Measurements from ENCODE around the gene CSTF1.

The CSTF1 gene

DNA sequence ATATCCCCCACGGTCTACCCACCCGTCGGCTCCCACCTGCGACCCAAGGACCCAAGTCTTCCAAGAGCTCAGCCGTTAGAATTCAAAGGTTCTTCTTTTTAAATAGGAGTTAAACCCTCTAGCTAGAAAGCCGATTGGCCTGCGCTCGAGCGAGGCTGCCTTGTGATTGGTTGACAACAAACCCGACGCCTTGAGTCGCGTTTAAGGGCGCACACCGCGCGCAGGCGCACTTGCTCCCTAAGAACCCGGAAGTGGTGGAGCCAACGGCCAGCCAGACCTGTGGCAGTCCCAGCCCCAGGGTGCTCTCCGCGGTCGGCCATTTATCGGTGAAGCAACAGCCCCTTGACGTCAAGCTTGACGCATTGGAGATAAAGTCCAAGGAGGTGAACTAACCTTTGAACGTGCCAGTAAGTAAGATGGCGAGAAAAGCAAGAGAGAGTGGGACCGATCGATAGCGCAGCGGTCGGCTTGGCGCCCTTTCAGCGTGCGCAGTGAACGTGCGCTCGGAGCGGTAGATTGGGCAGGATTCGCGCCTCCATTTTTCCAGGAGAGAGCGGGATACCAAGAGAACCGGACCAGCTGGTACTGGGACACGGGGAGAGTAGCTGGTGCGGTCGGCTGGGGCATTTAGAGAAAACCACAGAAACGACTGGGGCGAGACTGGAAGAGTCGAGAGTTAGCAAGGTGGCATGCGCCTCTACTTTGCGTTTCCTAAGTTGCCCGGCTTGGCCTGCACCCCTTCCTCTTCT lies at the start of gene CSTF1, which contains the start of gene AURKA:
CSTF1 (plus strand) TSS at position 514 of the 749 bp plus-strand sequence. CDS start 2,908 bp downstream, outside the sequence.
AURKA (minus strand) TSS at position 84 of the 749 bp plus-strand sequence. CDS start 4,018 bp downstream, outside the sequence.
- DNase-seq (ENCODE audit: low read depth in 2 of 3, low spot score in 2 of 3) = peak; percentile 98 to 99 (median 98)

DNA sequence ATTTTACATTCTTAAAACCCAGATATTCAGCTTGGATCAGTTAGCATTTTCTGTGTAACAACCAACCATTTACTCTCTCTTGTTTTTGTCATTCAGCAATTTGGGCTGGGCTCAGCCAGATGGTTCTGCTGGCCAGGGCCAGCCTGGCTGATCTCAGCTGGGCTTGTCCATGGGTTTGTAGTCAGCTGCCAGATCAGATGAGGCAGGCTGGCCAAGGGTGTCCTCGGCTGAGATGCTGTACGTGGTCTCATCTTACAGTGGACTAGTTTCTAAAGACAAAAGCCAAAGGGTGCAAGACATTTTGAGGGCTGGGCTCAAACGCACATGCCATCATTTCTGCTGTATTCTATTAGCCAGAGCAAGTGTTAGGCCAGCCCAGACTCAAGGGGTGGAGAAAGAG lies 49.7 kb upstream of the CSTF1 start:
- DNase-seq (ENCODE audit: low read depth in 2 of 3, low spot score in 2 of 3) = no peak

DNA sequence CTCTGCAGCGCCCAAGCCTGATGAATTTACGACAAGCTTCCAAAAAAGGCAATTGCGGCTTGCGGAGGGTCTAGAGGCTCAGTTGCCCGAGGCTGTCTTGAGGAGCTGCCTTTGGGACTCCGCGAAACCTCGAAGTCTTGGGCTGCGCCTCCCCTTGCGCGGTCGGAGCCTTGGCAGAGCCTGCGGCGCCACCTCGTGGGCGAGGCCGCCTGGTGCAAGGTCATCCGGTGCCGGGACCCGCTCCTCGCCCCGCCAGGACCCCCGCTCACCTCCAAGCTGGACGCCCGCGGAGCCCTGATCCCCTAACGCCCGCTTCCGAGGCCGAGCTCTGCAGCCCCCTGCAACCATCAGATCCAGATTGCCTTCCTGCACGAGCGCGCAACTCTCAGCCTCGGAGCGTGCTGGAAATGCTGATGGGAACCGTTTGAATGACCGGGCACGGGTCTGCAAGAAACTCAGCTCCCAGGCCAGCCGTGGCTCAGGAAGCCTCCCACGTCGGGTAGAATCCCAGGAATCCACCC lies 48.5 kb upstream of the CSTF1 start:
- peak in 1 of 3 experiments; percentile 27 for DNase-seq (ENCODE audit: low read depth in 2 of 3, low spot score in 2 of 3)

DNA sequence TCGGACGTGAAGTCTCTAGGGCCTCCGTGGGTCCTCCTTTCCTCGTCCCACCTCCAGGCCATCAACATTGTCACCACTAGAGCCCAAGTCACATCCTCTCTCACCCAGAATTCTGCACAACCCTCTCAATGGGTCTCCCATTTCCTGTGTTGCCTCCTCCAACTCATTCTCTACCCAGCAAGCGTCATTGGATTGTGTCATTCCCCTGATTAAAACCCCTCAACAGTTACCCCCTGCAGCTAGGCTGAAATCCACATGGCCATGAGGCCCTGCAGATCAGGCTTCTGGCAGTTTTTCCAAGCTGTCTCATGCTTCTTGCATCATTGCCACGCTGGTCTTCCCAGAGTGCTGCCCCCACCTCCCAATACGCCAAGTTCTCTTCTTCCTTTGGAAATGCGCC lies 46.5 kb upstream of the CSTF1 start:
- no peak for DNase-seq (ENCODE audit: low read depth in 2 of 3, low spot score in 2 of 3)

DNA sequence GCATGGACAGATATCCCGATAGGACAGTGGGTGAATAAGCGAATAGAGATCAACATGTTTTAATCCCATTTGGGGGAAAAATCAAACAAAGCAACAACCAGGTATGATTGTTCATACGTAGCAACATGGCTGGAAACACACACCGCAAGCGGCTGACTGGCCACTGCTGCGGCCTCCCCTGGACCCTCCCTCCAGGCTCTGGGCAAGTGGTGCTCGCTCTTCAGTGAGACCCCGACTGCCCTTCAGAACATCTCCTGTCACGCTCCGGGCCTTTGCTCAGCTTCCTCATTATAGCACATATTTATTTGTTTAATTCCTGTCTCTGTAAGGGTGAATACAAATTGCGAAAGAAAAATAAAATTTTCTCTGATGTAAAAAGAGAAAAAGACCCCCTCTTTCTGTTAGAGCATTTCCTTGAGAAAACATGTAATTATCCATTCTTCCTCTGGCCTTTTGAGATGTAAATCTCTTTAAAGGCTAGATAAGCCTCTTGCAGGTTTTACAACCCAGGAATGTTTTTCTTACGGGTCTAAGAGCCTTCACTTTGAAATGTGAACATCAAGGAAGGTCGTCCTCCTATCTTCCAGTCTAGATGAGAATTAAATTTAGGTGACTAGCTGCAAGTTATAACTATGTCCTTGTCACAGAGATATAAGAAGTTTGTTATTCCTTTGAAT lies 44.7 kb upstream of the CSTF1 start:
- no peak for DNase-seq (ENCODE audit: low read depth in 2 of 3, low spot score in 2 of 3)

DNA sequence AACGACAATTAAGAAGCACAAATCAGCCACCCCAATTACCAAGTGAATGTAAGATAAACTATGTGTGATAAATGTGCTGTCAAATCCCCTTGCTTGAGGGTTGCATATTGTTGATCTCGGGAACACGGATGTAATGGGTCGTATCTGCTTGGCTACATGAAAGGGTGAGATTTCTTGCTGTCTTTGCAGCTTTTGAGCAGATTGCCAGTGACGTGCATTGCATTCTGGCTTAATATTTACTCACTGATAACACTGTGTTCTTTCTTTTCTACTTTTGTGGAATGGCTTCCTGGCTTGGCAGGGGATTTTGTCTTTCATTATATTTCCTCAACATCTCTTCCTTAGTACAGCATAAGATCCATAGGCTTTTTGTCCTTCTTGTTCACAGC lies 44.1 kb upstream of the CSTF1 start:
- DNase-seq (ENCODE audit: low read depth in 2 of 3, low spot score in 2 of 3) = no peak

DNA sequence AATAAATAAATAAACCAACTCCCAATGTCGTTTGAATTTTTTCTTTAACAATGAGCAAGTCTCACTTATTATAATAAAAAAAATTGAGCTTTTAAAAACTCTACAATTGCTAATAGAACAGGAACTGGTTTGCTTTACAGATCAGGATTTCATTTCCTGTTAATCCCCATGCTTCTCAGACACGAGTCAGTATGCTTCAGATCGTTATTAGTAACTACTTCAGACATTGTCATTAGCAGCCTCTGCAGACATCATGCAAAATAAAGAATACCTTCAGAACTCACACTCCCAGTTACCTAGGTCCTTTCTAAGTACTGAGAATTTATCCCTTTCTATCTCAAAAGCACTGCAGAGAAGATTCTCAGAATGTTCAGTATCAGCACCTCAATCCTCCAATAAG lies 43.7 kb upstream of the CSTF1 start:
- no peak for DNase-seq (ENCODE audit: low read depth in 2 of 3, low spot score in 2 of 3)

DNA sequence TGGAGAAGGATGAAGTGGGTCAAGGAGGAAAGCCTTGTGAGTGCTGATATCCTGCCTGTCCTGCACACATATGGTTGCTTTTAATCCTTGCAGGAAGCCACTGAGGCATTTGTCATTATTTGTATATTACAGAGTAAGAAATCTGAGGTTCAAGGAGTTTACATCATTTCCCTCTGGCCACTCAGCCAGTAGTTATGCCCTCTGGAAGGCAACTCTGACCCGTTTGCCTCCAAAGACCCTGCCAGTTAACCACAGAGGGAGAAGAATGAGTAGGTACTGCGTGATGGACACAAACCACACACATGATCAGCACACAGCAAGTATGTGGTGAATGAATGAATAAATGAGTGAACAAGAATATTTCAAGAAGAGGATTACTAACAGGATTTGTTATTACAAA lies 41.6 kb upstream of the CSTF1 start:
- DNase-seq (ENCODE audit: low read depth in 2 of 3, low spot score in 2 of 3) = no peak

DNA sequence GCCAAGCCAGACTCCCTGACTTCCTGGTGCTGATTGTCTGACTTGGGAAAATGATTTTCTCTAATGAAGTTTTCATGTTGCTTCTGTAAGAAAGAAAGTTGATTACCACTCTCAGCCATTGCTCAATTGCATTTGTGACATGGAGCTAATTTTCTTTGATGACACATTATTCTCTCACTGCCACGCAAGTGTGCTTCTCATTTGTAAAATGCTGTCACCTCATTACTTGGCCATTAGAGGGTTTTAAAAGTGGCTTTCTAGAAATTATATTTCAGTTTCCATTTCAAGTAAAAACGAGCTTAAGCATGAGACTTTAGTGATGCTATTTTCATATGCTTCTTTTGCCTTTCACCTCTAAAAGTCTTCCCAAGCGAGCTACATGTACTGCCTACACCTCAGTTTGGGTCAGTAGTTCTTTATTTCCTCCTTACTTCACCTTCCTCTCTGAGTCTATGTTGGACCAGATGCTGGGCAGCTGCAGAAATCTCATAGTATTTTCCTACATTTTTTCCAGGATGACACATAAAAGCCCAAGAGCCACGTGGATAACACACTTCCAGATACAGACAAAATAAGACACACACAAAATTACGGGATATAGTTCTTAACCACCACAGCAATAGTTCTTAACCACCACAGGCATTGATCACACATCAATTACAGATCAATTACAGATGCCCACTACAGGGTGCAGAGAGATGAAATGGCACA lies 39.9 kb upstream of the CSTF1 start:
- no peak for DNase-seq (ENCODE audit: low read depth in 2 of 3, low spot score in 2 of 3)

DNA sequence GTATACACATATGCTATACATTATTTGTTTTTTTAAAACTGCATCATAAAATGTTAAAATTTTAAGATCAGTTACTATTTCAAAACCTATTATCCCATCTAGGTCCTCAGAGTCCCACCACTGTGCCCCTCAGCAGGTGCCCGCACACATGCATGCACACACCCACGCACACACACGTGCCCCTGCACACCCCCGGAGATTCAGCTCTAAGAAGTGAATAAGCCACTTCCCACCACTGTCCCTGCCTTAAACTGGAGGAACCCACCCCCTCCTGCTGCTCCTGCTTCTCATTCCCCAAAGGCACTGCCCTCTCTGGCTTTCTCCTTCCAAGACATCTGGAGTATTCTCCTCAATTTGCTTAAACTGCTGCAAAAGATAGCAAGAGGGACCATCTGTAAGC lies 39.1 kb upstream of the CSTF1 start:
- no peak for DNase-seq (ENCODE audit: low read depth in 2 of 3, low spot score in 2 of 3)

DNA sequence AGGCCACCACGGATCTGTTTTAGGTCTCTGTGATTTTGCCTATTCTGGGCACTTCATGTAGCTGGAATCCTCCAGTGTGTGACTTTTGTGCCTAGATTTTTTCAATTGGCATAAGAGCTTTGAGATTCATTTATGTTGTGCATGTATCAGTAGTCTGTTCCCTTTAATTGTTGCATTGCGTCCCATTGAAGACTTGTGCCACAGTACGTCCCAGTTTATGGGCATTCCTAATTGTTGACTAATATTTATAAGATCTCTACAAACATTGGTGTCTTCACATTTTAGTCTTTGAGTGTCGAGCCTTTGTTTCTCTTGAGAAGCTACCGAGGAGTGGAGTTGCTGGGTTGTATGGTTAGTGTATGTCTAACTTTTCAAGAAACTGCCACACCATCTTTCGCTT lies 34.4 kb upstream of the CSTF1 start:
- no peak for DNase-seq (ENCODE audit: low read depth in 2 of 3, low spot score in 2 of 3)

DNA sequence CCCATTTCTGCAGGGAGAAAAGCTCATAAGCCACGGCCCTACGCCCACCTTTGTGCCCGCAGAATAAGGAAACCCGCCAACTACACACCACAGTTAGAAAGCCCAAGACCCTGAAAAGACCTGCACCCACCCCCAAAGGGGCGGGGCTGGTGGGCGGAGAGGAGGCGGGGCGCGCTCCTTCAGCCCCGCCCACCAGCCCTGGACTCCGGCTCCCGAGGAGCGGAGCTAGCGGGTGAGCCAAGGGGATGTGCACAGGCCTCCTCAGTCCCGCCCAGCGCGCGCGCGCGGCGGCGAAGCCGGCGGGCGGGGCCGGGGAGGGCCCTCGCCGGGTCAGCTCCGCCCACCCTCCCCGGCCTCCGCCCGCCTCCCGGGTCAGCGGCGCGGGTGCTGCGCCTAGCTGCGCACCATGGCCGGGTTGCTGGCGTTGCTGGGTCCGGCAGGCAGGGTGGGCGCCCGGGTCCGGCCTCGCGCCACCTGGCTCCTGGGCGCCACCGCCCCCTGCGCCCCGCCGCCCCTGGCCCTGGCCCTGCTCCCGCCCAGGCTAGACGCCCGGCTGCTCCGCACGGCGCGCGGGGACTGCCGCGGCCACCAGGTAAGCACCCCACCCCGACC lies 33.7 kb upstream of the CSTF1 start, which contains the start of gene FAM210B:
FAM210B (plus strand) TSS at position 375 of the 612 bp plus-strand sequence; CDS start at position 407, 32 bp downstream.
- DNase-seq (ENCODE audit: low read depth in 2 of 3, low spot score in 2 of 3) = peak; percentile 36 to 64 (median 58)

DNA sequence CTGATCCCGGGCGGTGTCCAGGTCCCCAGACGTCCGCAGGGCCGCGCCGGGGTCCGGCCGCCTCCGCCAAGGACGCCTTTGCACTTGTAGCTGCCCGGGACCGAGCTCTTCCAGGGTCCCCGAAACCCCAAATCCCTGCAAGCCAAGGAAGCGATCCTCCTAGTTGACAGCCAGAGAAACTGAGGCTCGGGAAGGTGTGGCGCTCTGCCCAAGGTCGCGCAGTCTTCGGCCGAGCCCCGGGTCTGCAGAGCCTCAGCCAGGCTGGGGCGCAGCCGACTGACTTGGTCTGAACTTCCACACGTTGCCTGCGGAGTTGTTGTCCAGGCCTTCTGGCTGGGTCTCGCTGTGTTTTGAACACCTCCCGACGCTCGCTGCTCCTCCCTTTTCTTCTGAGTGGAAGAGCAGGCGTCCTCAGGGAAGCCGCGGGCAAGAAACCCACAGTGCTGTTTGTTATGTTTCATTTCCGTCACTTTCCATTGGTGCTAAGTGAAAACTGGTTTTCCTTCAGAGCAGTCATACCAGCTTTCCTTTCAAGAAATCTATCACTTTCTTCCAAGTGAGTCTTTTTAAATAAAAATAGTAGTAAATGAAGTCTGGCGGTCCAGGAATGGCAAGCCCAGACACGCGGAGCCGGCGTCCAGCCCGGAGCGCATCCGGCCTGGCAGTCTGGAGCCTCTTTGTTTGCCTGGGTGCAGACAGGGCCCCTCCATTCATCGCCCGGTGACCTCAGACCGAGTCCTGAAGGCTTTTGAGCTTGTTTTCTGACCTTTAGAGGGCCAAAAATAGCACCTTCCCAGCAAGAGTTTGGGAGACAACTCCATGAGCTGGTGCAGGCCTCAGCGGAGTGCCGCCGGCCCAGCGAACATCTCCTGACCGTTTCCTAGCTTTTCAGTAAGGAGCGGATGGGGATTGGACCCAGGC lies 33.0 kb upstream of the CSTF1 start:
- no peak for DNase-seq (ENCODE audit: low read depth in 2 of 3, low spot score in 2 of 3)

DNA sequence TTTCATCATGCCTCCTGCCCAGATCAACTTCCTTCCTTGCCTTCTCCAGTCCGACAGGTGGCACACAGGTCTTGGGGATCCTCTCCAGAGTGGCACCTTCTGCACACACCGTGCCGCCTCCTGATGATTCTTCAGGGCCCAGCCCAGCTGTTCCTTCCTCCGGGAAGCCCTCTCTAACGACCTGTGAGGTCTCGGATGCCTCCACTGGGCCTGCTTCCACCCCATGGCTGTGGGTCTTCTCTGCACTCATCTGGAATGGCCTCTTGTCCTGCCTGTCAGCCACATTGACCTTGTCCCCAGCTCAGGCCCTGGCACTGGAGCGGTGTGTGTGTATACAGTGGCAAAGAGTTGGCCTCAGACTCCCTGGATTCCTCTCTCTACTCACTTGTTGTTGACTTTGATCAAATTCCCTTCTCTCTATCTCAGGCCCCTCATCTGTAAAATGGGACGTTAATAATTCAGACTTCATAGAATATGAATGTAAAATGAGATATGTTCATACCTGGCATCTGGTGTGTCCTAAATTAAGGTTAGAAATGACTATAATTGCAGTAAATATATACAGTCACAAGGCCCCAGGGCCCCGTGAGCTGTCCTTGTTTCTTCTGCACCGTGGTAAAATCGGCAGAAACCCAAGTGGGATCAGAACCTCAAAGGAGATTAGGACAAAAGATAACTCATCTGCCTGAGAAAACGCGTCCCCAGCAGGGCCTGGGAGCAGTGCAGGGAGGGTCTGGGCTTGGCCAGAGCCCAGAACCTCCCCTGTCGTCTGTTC lies 32.1 kb upstream of the CSTF1 start:
- no peak for DNase-seq (ENCODE audit: low read depth in 2 of 3, low spot score in 2 of 3)

DNA sequence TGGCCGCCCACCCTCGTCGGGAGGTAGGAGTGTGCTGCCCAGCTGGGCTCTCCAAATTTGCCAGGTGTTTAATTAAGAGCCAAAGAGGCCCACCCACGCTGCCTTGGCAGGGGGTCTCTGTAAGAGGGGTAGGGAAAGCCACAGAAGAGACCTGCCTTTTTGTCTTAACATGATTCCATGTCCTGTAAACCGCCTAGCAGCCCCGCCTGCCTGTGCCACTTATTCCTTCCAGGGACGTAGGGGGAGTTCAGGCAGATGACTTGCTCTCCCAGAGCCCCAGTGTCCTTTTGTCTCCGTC lies 31.6 kb upstream of the CSTF1 start:
- DNase-seq (ENCODE audit: low read depth in 2 of 3, low spot score in 2 of 3) = no peak

DNA sequence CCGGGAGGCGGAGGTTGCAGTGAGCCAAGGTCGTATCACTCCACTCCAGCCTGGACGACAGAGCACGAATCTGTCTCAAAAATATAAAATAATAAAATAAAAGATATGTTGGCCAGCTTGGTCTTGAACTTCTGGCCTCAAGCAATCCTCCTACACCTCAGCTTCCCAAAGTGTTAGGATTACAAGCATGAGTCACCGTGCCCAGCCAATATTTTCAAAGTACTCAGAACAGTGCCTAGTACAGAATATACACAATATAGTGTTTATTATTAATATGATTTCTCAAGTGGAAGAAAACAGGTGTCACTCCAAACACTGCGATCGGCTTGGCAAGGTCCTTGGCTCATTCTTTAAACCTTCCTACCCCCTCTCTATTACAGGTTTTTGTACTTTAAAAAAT lies 30.5 kb upstream of the CSTF1 start:
- no peak for DNase-seq (ENCODE audit: low read depth in 2 of 3, low spot score in 2 of 3)

DNA sequence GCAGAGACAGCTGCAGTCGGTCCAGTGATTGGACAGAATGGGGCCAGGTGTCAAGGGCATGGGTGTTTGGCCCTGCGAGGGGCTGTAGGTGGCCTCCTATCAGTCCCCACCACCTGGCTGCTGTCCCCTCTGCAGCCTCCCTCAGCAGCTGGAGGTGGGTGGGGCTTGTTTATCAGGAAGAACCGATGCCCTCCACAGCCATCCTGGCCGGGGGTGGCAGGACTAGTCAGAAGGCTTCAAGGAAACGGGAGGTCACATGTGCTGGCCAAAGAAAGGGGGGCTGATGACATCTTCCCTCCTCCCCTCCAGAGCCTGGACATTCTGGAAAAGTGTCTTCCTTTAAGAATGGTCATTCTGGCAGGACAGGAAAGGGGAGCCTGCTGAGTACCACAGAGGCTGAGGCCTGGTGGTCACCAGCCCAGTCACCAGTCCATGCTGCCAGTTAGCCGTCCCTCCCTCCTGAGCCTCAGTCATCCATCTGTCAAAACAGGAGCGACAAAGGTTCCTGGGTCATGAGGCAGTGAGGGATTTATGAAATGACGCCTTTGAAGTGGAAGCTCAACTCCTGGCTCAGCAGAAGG lies 29.5 kb upstream of the CSTF1 start:
- DNase-seq (ENCODE audit: low read depth in 2 of 3, low spot score in 2 of 3) = no peak

DNA sequence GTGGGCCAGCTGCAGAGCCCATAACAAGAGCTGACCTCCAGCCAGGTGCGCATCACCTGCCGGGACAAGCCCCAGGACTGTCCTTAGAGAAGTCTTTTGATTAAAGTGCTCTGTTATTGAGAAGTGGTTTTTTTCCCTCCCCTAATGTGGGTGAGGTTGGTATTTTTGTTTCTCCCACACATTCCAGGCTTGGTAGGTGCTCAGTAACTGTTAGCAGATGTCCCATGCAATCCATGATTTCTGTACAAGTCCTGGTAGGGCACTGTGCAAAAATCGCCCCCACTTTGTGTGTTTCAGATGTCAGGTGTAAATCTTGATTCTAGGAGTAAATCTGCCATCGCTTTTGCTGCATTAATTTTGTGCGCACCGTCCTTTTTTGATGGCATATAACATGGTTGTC lies 29.0 kb upstream of the CSTF1 start:
- no peak for DNase-seq (ENCODE audit: low read depth in 2 of 3, low spot score in 2 of 3)
